CD4-positive, alpha-beta T cell treated with Interleukin-4 for 4 hours (primary cell): ENCODE measurements around the gene MBNL1.

ENCODE experiments used
- DNase-seq: peaks from one replicate; pipeline ENCODE4 v3.0.0-alpha.2; 2020

The MBNL1 gene

GRCh38 chr3:152254041-152254440 is 14.7 kb upstream of the MBNL1 start:
- no peak for DNase-seq

- DNase-seq = peak; percentile 62
Measured at GRCh38 chr3:152255290-152255689, 13.4 kb upstream of the MBNL1 start.

GRCh38 chr3:152256851-152257562 is 11.7 kb upstream of the MBNL1 start:
- no peak for DNase-seq

- DNase-seq = peak; percentile 76
Measured at GRCh38 chr3:152257563-152258035, 11.1 kb upstream of the MBNL1 start.

GRCh38 chr3:152258448-152259393 is 10.0 kb upstream of the MBNL1 start:
- peak; percentile 96 for DNase-seq

GRCh38 chr3:152259468-152259867 is 9.3 kb upstream of the MBNL1 start:
- DNase-seq = no peak

GRCh38 chr3:152260026-152260425 is 8.7 kb upstream of the MBNL1 start:
- no peak for DNase-seq

GRCh38 chr3:152260529-152260928 is 8.2 kb upstream of the MBNL1 start:
- DNase-seq = no peak

- no peak for DNase-seq
Measured at GRCh38 chr3:152261329-152261728, 7.4 kb upstream of the MBNL1 start.

- no peak for DNase-seq
Measured at GRCh38 chr3:152263711-152264110, 5.0 kb upstream of the MBNL1 start.

GRCh38 chr3:152264378-152264777 is 4.4 kb upstream of the MBNL1 start:
- no peak for DNase-seq

- no peak for DNase-seq
Measured at GRCh38 chr3:152266221-152266995, 2.3 kb upstream of the MBNL1 start.

GRCh38 chr3:152267831-152268554 is 736 bp upstream of the MBNL1 start:
- no peak for DNase-seq

- DNase-seq = peak; percentile 87
Measured at GRCh38 chr3:152269056-152269830, 514 bp downstream of the MBNL1 start.

- peak; percentile 61 for DNase-seq
Measured at GRCh38 chr3:152269831-152270734, 1.4 kb downstream of the MBNL1 start.

GRCh38 chr3:152270937-152271336 is 2.2 kb downstream of the MBNL1 start:
- no peak for DNase-seq

GRCh38 chr3:152271501-152272236 is 2.9 kb downstream of the MBNL1 start:
- no peak for DNase-seq

GRCh38 chr3:152272771-152273242 is 4.1 kb downstream of the MBNL1 start:
- peak; percentile 60 for DNase-seq

GRCh38 chr3:152276681-152277080 is 8.0 kb downstream of the MBNL1 start:
- no peak for DNase-seq

GRCh38 chr3:152277198-152277597 is 8.5 kb downstream of the MBNL1 start:
- no peak for DNase-seq
